HG03103 (cell line): ENCODE results near the gene COMMD1.

ENCODE experiments used
- ATAC-seq: cut with Tn5 transposase; IDR thresholded peaks from one replicate; pipeline ENCODE4 v1.9.1; 2021; ENCODE audit warnings: low read depth; ENCODE audit not compliant: unreplicated experiment

COMMD1 gene

GRCh38 chr2:62055724-62056336 lies 150.4 kb downstream of the COMMD1 start:
- no peak for ATAC-seq

- no peak for ATAC-seq
Measured at GRCh38 chr2:62056341-62056740, 150.9 kb downstream of the COMMD1 start.

DNA sequence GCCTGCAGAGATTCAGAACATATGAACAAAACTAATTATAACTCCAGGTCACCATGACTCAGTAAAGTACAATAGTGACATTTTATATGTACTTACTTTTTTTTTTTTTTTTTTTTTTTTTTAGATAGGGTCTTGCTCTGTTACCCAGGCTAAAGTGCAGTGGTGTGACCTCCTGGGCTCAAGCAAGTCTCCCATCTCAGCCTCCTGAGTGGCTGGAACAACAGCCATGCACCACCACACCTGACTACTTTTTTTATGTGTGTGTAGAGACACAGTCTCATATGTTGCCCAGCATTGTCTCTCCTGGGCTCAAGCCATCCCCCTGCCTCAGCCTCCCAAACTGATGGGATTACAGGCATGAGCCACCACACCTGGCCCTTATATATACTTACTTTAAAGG lies 159.8 kb downstream of the COMMD1 start:
- ATAC-seq, result no peak

DNA sequence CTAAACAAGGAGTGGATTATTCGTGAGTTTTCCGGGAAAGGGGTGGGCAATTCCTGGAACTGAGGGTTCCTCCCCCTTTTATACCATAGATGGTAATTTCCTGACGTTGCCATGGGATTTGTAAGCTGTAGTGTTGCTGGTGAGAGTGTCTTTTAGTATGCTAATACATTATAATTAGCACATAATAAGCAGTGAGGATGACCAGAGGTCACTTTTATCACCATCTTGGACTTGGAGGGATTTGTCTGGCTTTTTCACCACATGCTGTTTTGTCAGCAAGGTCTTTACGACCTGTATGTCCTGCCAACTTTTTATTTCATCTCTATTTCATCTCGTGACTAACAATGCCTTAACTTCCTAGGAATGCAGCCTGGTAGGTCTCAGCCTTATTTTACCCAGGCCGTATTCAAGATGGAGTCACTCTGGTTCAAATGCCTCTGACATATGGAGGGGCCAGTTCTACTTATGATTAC lies 165.7 kb downstream of the COMMD1 start:
- no peak for ATAC-seq

DNA sequence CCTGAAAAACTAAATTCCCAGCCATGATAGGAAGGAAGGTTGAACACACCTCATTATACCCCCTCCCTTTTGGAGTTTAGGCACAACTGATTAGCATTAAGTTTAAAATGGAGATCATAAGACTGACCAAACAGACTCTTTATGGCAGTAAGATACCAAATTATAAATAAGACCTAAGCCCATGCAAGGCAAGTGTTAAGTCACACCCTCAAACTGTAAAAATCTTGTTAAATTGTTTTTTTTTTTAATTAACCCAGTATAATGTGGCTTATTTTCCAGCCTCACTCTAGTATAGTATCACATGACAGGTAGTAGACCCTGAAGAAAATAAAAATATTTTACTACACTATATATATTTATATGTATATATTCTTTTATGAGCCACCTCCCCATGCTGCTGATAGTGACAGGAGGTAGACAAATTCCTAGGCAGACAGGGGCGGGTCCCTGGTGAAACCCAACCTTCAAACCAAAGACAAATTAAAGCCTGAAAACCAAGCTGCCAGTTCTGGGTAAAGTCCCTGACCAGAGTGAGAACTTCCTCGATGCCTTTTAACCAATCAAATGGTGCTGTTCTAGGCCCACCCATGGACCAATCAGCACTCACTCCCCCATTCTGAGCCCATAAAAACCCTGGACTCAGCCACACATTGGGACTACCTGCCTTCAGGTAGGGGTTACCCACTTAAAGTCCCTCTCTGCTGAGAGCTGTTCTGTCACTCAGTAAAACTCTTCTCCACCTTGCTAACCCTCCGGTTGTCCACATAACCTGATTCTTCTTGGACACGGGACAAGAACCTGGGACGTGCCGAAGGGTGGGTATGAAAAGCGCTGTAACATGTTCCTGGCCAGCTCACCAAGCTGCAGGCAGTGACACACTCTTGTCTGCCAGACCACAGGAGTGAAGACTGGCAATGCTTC lies 166.5 kb downstream of the COMMD1 start:
- ATAC-seq, result no peak

GRCh38 chr2:62074233-62074632 lies 168.8 kb downstream of the COMMD1 start:
- no peak for ATAC-seq

DNA sequence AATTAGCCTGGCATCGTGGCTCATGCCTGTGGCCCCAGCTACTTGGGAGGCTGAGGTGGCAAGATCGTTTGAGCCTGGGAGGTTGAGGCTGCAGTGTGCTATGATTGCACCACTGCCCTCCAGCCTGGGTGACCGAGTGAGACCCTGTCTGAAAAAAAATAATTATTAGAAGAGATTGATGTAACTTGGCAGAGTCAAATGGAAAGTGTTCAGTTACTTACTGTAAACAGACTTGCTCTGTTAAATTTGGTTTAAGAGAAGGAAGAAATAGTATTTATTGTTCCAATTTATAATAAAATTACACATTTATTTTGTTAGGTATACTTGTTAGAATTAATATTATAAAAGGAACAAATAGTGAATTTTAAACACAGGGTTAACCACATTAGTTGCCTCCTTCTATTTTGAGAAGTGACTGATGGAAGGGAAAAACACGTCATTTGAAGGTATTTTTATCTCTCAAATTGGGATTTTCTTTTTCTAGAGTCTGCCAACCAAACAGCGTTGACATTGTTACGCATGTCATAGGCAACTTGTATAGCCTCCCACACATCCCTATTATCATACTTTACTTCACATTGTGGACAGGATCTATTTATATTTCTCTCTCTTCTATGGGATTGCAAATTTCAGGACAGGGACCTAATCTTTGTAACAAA lies 171.6 kb downstream of the COMMD1 start:
- no peak for ATAC-seq

- ATAC-seq, result no peak
Measured at GRCh38 chr2:62084801-62085200, 179.3 kb downstream of the COMMD1 start.

- ATAC-seq, result no peak
Measured at GRCh38 chr2:62089658-62090057, 184.2 kb downstream of the COMMD1 start.

- ATAC-seq, result no peak
Measured at GRCh38 chr2:62091471-62091870, 186.0 kb downstream of the COMMD1 start.

- ATAC-seq, result peak; percentile 1
Measured at GRCh38 chr2:62099050-62099449, 193.6 kb downstream of the COMMD1 start.

GRCh38 chr2:62099523-62100175 lies 194.2 kb downstream of the COMMD1 start:
- peak; percentile 75 for ATAC-seq

DNA sequence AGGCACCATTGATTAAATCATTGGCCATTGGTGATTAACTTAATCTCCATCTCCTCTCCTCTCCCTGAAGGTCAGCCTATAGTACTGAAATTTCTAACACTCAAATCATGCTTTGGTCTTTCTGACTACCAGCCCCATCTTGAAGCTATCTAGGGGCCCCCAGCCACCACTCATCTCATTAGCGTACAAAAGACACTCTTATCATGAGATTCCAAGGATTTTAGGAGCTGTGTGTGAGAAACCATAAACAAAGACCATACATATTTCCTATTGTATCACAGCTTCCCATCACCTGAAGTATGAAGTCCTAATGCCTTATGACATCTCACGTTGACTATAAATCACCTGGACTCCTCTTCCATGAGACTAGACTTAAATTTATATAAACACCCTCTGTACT lies 196.4 kb downstream of the COMMD1 start:
- ATAC-seq, result no peak

DNA sequence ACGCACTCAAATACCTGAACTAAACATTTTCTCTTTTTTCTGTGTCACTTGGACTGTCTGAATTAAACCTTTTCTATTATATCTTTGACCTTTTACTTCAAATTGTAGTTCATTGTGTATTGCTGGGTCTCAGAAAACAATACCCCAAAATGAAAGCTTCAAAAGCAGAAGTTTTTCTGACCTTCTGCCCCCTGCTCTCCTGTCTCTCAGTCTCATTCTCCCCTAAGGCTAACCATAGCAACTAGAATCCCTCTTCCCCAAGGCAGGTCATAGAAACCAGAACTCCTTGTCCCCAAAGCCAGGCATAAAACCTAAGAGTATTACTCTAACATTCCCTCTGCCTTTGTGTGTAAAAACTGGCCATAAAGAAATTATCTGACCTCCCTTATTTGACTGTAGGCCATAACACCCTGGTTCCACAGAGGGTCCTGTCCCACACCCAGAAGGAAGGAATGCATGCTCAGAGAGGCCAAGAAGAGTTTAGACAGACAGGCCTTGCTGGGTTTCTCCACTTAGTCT lies 197.0 kb downstream of the COMMD1 start:
- ATAC-seq, result no peak

- no peak for ATAC-seq
Measured at GRCh38 chr2:62109554-62109953, 204.1 kb downstream of the COMMD1 start.

- ATAC-seq, result no peak
Measured at GRCh38 chr2:62110415-62111025, 205.0 kb downstream of the COMMD1 start.

DNA sequence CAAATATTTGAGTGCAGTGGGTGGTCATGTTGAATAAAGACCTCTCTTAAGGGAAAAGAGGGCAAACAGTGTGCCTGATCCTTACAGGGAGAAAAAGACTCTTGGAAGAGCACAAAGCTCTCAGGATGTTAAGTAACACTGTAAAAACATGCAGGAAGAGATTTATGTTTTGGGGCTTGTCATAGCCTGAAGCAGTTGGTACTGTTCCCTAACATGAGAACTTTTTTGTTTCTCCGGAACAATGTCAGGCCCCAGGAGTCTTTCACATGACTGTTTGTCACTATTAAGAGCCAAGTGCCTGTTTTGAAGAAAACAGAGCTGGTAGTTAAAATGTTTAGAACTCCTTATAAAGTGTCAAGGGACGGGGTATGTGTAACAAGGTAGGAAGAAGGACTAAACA lies 206.7 kb downstream of the COMMD1 start:
- ATAC-seq, result no peak

DNA sequence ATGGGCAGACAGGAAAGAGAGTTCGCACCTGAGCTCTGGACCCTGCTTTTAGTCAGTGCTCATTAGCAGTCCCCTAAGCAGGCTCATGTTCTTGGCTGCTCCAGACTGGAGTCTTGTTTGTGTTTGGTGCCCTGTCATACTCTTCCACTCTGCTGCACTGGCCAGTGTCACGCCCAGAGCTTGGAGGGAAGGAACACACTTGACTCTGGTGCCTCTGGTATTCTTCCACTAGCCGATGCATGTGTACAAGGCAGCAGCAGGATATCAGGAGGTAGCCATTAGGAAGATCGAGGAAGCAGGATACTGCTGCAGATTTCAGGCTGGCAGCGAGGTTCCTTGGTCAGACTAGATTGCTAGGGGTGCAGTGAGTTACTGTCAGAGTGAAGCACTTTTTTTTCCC lies 209.1 kb downstream of the COMMD1 start:
- no peak for ATAC-seq

DNA sequence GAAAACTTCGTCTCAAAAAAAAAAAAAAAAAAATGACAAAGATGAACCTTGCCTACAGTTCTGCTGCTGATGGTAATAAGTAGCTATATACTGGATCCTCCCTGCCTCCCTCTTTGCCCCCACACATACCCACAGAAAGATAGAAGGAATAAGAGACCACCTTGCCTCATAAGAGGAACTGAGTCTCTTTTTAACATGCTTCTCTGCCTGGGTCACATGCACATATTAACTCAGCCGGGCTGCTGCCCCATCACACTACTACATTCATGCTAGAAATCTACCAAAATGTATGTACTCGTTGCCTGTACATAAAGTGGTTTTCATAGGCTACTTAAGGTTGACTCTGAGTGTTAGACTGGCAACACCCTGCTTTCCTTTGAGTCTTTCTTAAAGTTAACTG lies 211.5 kb downstream of the COMMD1 start:
- ATAC-seq, result no peak

DNA sequence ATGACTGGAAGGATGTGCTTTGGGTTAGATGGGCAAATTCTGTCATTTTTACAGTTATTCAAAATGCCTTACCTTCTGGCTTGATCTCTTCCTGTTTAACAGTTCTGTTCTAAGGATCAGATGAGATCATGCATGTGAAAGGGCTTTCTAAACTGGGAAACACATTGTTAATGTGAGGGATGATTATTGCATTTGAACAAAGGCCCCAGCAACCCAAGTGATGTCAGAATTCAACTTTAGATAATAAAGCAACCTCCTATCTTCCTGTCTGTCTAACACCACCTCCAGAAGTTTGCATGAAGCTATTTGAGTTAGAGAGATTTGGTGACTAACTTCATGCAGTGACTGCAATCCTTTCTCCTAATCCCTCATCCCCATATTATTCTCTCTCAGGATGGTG lies 212.7 kb downstream of the COMMD1 start:
- no peak for ATAC-seq
